ENCODE results near the gene IGSF6. TPM values are rescaled to one million over a fixed set of nuclear protein-coding genes. Genes with fewer than 3 reads are reported as not detected.
"Not testable (repeated sequence)": the region's sequence is repeated elsewhere in the genome, so short reads cannot be mapped to it uniquely, and the experiment has no call there.

The IGSF6 gene
- polyA plus RNA-seq, 1 donor from 2014 or later, result not detected

- Histone ChIP-seq H3K9ac (ENCODE audit: low read length) (no peak overlapping the region), H3F3A (ENCODE audit: insufficient read depth, low read length, poor library complexity, severe bottlenecking) (no peaks in the 10 kb centered on the region), H2AFZ (ENCODE audit: low read depth, low read length) (no peak overlapping the region), H3K36me3 (ENCODE audit: insufficient read depth, low read length) (no peaks in the 10 kb centered on the region), H3K9me2 (ENCODE audit: insufficient read depth, low read length) (no peaks in the 10 kb centered on the region), H3K9me3 (ENCODE audit: low read length) (no peaks in the 10 kb centered on the region), H4K20me1 (ENCODE audit: insufficient read depth) (no peaks in the 10 kb centered on the region), H3K4me3 (ENCODE audit: low read length) (no peak overlapping the region), H3K79me2 (replicated peaks; ENCODE audit: insufficient read depth, low read length) (no peaks in the 10 kb centered on the region), H3K27ac (ENCODE audit: low read length) (no peak overlapping the region), H3K4me2 (ENCODE audit: low read length) (no peak overlapping the region), H3K27me3 (ENCODE audit: insufficient read depth, low read depth, low read length) (no peaks in the 10 kb centered on the region)
- TF ChIP-seq, protein P1, sequence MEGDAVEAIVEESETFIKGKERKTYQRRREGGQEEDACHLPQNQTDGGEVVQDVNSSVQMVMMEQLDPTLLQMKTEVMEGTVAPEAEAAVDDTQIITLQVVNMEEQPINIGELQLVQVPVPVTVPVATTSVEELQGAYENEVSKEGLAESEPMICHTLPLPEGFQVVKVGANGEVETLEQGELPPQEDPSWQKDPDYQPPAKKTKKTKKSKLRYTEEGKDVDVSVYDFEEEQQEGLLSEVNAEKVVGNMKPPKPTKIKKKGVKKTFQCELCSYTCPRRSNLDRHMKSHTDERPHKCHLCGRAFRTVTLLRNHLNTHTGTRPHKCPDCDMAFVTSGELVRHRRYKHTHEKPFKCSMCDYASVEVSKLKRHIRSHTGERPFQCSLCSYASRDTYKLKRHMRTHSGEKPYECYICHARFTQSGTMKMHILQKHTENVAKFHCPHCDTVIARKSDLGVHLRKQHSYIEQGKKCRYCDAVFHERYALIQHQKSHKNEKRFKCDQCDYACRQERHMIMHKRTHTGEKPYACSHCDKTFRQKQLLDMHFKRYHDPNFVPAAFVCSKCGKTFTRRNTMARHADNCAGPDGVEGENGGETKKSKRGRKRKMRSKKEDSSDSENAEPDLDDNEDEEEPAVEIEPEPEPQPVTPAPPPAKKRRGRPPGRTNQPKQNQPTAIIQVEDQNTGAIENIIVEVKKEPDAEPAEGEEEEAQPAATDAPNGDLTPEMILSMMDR (IDR thresholded peaks at IDR 0.05; ENCODE audit: poor library complexity, severe bottlenecking), result no peak
- TF ChIP-seq POLR2AphosphoS5 (IDR thresholded peaks at IDR 0.05) (no peak), MXI1 (conservative IDR thresholded peaks at IDR 0.05; ENCODE audit: poor library complexity, severe bottlenecking) (no peak), RAD21 (conservative IDR thresholded peaks at IDR 0.05) (no peak), EP300 (conservative IDR thresholded peaks at IDR 0.05; ENCODE audit: poor library complexity, severe bottlenecking) (no peak), SMC3 (conservative IDR thresholded peaks at IDR 0.05; ENCODE audit: poor library complexity) (no peak), REST (IDR thresholded peaks at IDR 0.05; ENCODE audit: borderline replicate concordance) (no peak), TAF1 (IDR thresholded peaks at IDR 0.05; ENCODE audit: low read depth) (no peak), EZH2 (IDR thresholded peaks at IDR 0.05; ENCODE audit: borderline replicate concordance, insufficient read depth, low read length, poor library complexity, severe bottlenecking) (no peak)
Measured at GRCh38 chr16:21684199-21684598, 31.8 kb upstream of the IGSF6 start.

GRCh38 chr16:21683184-21683583, 30.8 kb upstream of the IGSF6 start:
- no peak overlapping the region for H3K27ac ChIP-seq (ENCODE audit: low read length)
- no peaks in the 10 kb centered on the region for H4K20me1 ChIP-seq (ENCODE audit: insufficient read depth)
- no peaks in the 10 kb centered on the region for H3K79me2 ChIP-seq (replicated peaks; ENCODE audit: insufficient read depth, low read length)
- no peak overlapping the region for H2AFZ ChIP-seq (ENCODE audit: low read depth, low read length)
- H3F3A ChIP-seq (ENCODE audit: insufficient read depth, low read length, poor library complexity, severe bottlenecking), result no peaks in the 10 kb centered on the region
- no peaks in the 10 kb centered on the region for H3K36me3 ChIP-seq (ENCODE audit: insufficient read depth, low read length)
- TF ChIP-seq EZH2 (IDR thresholded peaks at IDR 0.05; ENCODE audit: borderline replicate concordance, insufficient read depth, low read length, poor library complexity, severe bottlenecking) (no peak), SMC3 (conservative IDR thresholded peaks at IDR 0.05; ENCODE audit: poor library complexity) (no peak), REST (IDR thresholded peaks at IDR 0.05; ENCODE audit: borderline replicate concordance) (no peak), EP300 (conservative IDR thresholded peaks at IDR 0.05; ENCODE audit: poor library complexity, severe bottlenecking) (no peak), TAF1 (IDR thresholded peaks at IDR 0.05; ENCODE audit: low read depth) (no peak), POLR2AphosphoS5 (IDR thresholded peaks at IDR 0.05) (no peak), MXI1 (conservative IDR thresholded peaks at IDR 0.05; ENCODE audit: poor library complexity, severe bottlenecking) (no peak), RAD21 (conservative IDR thresholded peaks at IDR 0.05) (no peak)
- TF ChIP-seq, protein P1 (IDR thresholded peaks at IDR 0.05; ENCODE audit: poor library complexity, severe bottlenecking), result no peak
- no peak overlapping the region for H3K4me3 ChIP-seq (ENCODE audit: low read length)
- no peaks in the 10 kb centered on the region for H3K9me3 ChIP-seq (ENCODE audit: low read length)
- no peak overlapping the region for H3K4me2 ChIP-seq (ENCODE audit: low read length)
- no peaks in the 10 kb centered on the region for H3K9me2 ChIP-seq (ENCODE audit: insufficient read depth, low read length)
- H3K27me3 ChIP-seq (ENCODE audit: insufficient read depth, low read depth, low read length), result no peaks in the 10 kb centered on the region
- H3K9ac ChIP-seq (ENCODE audit: low read length), result no peak overlapping the region

DNA sequence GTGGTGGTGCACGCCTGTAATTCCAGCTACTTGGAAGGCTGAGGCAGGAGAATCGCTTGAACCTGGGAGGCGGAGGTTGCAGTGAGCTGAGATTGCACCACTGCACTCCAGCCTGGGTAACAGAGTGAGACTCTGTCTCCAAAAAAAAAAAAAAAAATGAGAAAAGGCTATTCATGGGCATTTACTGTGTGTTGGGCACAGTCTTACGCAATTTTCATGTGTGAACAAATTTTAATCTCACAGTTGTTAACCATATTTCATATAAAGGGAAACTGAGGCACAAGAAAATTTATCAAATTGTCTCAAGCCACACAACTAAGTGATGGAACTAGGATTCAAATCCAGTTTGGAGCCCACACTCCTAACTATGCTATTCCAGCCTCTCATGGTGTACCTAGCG, 28.3 kb upstream of the IGSF6 start:
- H3K4me3 ChIP-seq (ENCODE audit: low read length); H3K27me3 ChIP-seq (ENCODE audit: insufficient read depth, low read depth, low read length); H4K20me1 ChIP-seq (ENCODE audit: insufficient read depth); H2AFZ ChIP-seq (ENCODE audit: low read depth, low read length); H3K36me3 ChIP-seq (ENCODE audit: insufficient read depth, low read length); H3K4me2 ChIP-seq (ENCODE audit: low read length); H3K9ac ChIP-seq (ENCODE audit: low read length); H3F3A ChIP-seq (ENCODE audit: insufficient read depth, low read length, poor library complexity, severe bottlenecking); H3K79me2 ChIP-seq (replicated peaks; ENCODE audit: insufficient read depth, low read length); H3K27ac ChIP-seq (ENCODE audit: low read length); H3K9me2 ChIP-seq (ENCODE audit: insufficient read depth, low read length); H3K9me3 ChIP-seq (ENCODE audit: low read length): not testable (repeated sequence)

Measured in neural cell (in vitro differentiated cells).